ENCODE data around the gene GNG12. TPM values are rescaled to one million over a fixed set of nuclear protein-coding genes. Genes with fewer than 3 reads are reported as not detected.

The GNG12 gene
- total RNA-seq, 1 experiment from 2014 or later, result 102 TPM

DNA sequence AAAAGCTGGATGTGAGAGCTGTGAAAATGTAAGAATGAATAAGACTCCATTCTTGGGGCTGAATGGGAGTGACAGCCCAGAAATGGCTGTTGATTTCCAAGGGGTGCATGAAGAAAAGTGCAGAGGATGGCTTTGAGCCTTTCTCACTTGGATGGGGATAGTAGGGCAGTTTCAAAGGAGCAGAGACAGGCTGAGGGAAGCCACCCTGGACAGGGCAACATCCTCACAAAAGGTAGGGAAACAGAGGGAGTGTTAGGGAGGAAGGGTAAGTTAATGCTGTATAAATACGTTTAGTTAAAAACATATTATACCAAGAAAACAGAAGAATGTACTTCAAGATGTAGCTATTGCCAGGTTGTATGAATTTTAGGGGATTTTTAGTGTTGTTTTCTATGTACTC is 110.1 kb downstream of the GNG12 start:
- intact Hi-C loops (cut with micrococcal nuclease; ENCODE audit: unreplicated experiment), result no loop called here
- H4K20me1 ChIP-seq (ENCODE audit: insufficient read depth), result no peaks in the 10 kb centered on the region
- peaks cover 4% of the 10 kb centered on the region; the same call in 1 of the 2 replicates for H3K36me3 ChIP-seq (ENCODE audit: low read depth)
- no TSS peak for BruUV-seq (replicated peaks)
- no peaks in the 10 kb centered on the region for H3K9me2 ChIP-seq (ENCODE audit: insufficient read depth)
- H3K27me3 ChIP-seq (ENCODE audit: insufficient read depth, low read depth), result no peaks in the 10 kb centered on the region
- H2AFZ ChIP-seq, result no peak overlapping the region
- H3K4me1 ChIP-seq (replicated peaks; ENCODE audit: insufficient read depth), result peaks cover 32% of the 10 kb centered on the region
- no peak overlapping the region for H3K4me2 ChIP-seq
- DNase-seq, result no peak
- H3K4me3 ChIP-seq, result no peak overlapping the region
- TF ChIP-seq CTCF (conservative IDR thresholded peaks at IDR 0.05), result no peak
- TF ChIP-seq EZH2 (IDR thresholded peaks at IDR 0.05; ENCODE audit: low read depth), result no peak
- peaks cover 3% of the 10 kb centered on the region; the same call in 1 of the 2 replicates for H3F3A ChIP-seq (ENCODE audit: insufficient read depth, low read depth)
- peak overlapping the region; percentile 24; the same call in 1 of the 2 replicates for H3K27ac ChIP-seq
- CTCF ChIA-PET, result no interaction called here
- peaks cover 6% of the 10 kb centered on the region; the same call in 1 of the 2 replicates for H3K9me3 ChIP-seq (ENCODE audit: insufficient read depth, low read depth)
- H3K79me2 ChIP-seq (ENCODE audit: low read depth), result no peaks in the 10 kb centered on the region
- POLR2A ChIA-PET (ENCODE audit: unreplicated experiment), result interaction anchor here (0.6 to 1.0 kb wide), 3 partner anchors 29 to 1162 kb away, joined by 3 to 11 read pairs (median 3); no protein-coding TSS in a partner anchor

DNA sequence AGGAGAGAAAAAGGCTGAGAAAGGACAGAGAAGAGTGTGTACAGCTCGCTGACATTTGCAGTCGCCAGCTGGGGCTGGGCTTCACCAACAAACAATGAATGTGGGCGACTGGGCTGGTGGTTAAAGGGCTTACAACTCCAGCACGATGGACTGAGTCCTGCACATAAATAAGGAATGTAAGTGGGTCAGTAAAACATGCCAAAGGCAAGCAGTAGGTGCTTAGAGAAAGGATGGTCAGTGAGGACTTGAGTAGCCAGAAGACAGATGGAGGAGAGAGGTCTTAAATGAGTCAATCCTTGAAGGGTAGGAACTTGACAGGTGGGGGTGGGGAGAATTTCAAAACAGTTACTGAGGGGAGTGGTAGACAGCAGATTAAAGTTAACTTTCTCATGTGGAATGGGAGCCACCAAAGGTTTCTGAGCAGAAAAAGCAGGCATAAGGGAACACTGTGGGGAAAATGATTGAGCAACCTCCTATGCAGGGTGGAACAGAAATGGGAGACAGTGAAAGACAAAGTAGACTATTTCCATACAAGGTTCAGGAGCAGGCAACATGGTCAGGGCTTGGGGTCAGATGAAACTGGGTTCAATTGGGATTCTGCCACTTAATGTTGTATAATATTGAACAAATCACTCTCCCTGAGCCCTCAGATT is 110.8 kb downstream of the GNG12 start:
- Histone ChIP-seq H3K27me3 (ENCODE audit: insufficient read depth, low read depth) (no peaks in the 10 kb centered on the region), H3K9me3 (ENCODE audit: insufficient read depth, low read depth) (peaks cover 6% of the 10 kb centered on the region; the same call in 1 of the 2 replicates), H3K4me1 (replicated peaks; ENCODE audit: insufficient read depth) (peaks cover 39% of the 10 kb centered on the region), H2AFZ (no peak overlapping the region), H3K4me3 (no peak overlapping the region), H3K27ac (no peak overlapping the region), H3K36me3 (ENCODE audit: low read depth) (peaks cover 2% of the 10 kb centered on the region; the same call in 1 of the 2 replicates), H3K79me2 (ENCODE audit: low read depth) (no peaks in the 10 kb centered on the region), H3K9me2 (ENCODE audit: insufficient read depth) (no peaks in the 10 kb centered on the region), H3K4me2 (no peak overlapping the region), H4K20me1 (ENCODE audit: insufficient read depth) (no peaks in the 10 kb centered on the region), H3F3A (ENCODE audit: insufficient read depth, low read depth) (peaks cover 7% of the 10 kb centered on the region; the same call in 1 of the 2 replicates)
- DNase-seq, result no peak
- intact Hi-C loops (cut with micrococcal nuclease; ENCODE audit: unreplicated experiment), result no loop called here
- POLR2A ChIA-PET (ENCODE audit: unreplicated experiment), result no interaction called here
- CTCF ChIA-PET, result no interaction called here
- BruUV-seq (replicated peaks), result no TSS peak
- TF ChIP-seq EZH2 (IDR thresholded peaks at IDR 0.05; ENCODE audit: low read depth) (no peak), CTCF (conservative IDR thresholded peaks at IDR 0.05) (no peak)

- peaks cover 7% of the 10 kb centered on the region; the same call in 1 of the 2 replicates for H3F3A ChIP-seq (ENCODE audit: insufficient read depth, low read depth)
- H4K20me1 ChIP-seq (ENCODE audit: insufficient read depth), result no peaks in the 10 kb centered on the region
- intact Hi-C loops (cut with micrococcal nuclease; ENCODE audit: unreplicated experiment), result no loop called here
- TF ChIP-seq CTCF (conservative IDR thresholded peaks at IDR 0.05) (no peak), EZH2 (IDR thresholded peaks at IDR 0.05; ENCODE audit: low read depth) (no peak)
- no peaks in the 10 kb centered on the region for H3K9me2 ChIP-seq (ENCODE audit: insufficient read depth)
- BruUV-seq (replicated peaks), result no TSS peak
- H3K36me3 ChIP-seq (ENCODE audit: low read depth), result no peaks in the 10 kb centered on the region
- ChIA-PET CTCF (no interaction called here), POLR2A (ENCODE audit: unreplicated experiment) (no interaction called here)
- no peaks in the 10 kb centered on the region for H3K79me2 ChIP-seq (ENCODE audit: low read depth)
- H3K27ac ChIP-seq, result no peak overlapping the region
- no peaks in the 10 kb centered on the region for H3K27me3 ChIP-seq (ENCODE audit: insufficient read depth, low read depth)
- peaks cover 43% of the 10 kb centered on the region for H3K4me1 ChIP-seq (replicated peaks; ENCODE audit: insufficient read depth)
- no peak overlapping the region for H3K4me3 ChIP-seq
- no peak overlapping the region for H3K4me2 ChIP-seq
- no peak for DNase-seq
- H2AFZ ChIP-seq, result no peak overlapping the region
- H3K9me3 ChIP-seq (ENCODE audit: insufficient read depth, low read depth), result no peaks in the 10 kb centered on the region
Measured at GRCh38 chr1:67721650-67722291, 111.5 kb downstream of the GNG12 start.

All from PC-9 (cell line).